HepG2 (cell line): Measurements from ENCODE around the gene NUP214.

Experiments
- GABPB1 ChIP-seq: IDR thresholded peaks from 2 replicates; pipeline ENCODE4 v1.6.1; 2016; ENCODE audit warnings: mild to moderate bottlenecking, missing genetic modification reagents, moderate library complexity, missing compliant biosample characterization
- KDM1A ChIP-seq: IDR thresholded peaks from 2 replicates; pipeline ENCODE4 v1.6.1; 2016; ENCODE audit warnings: missing compliant biosample characterization
- MAX ChIP-seq: IDR thresholded peaks from 2 replicates; pipeline ENCODE4 v1.6.1; 2012; ENCODE audit warnings: inconsistent platforms
- MBNL3 ChIP-seq: fragments of 250-450 bp; sonication (Bioruptor Pico); conservative IDR thresholded peaks from 2 replicates; pipeline ENCODE4 v1.8.0; 2022; ENCODE audit warnings: mild to moderate bottlenecking, inconsistent platforms
- NR2F6 ChIP-seq, 2 experiments: IDR thresholded peaks; 2 replicates each; pipeline ENCODE4 v1.6.1; 2016; ENCODE audit warnings: antibody characterized with exemption in 1 of 2, mild to moderate bottlenecking in 1 of 2
- NRL ChIP-seq: sonication (generic); formaldehyde crosslinking; IDR thresholded peaks from 2 replicates; pipeline ENCODE4 v1.5.0; 2020; ENCODE audit warnings: missing genetic modification reagents, mild to moderate bottlenecking, moderate library complexity, borderline replicate concordance
- PRDM4 ChIP-seq: sonication (generic); formaldehyde crosslinking; IDR thresholded peaks from 2 replicates; pipeline ENCODE4 v1.9.0; 2021; ENCODE audit warnings: missing genetic modification reagents, borderline replicate concordance
- SCMH1 ChIP-seq: sonication (generic); formaldehyde crosslinking; IDR thresholded peaks from 2 replicates; pipeline ENCODE4 v1.9.0; 2021; ENCODE audit warnings: missing genetic modification reagents, mild to moderate bottlenecking, borderline replicate concordance
- SOX6 ChIP-seq, 2 experiments: fragments of 450-650 bp in 1 of 2; sonication (generic) in 1 of 2; formaldehyde crosslinking in 1 of 2; IDR thresholded peaks; 2 replicates each; pipeline versions ENCODE4 v1.4.0 to v1.6.1; 2017 to 2020; ENCODE audit warnings: antibody characterized with exemption in 1 of 2, mild to moderate bottlenecking in 1 of 2, missing genetic modification reagents in 1 of 2
- ZFP36 ChIP-seq: fragments of 150-350 bp; IDR thresholded peaks from 2 replicates; pipeline ENCODE4 v1.6.1; 2018; ENCODE audit warnings: borderline replicate concordance, low read length, low read depth; ENCODE audit not compliant: partially characterized antibody
- ZNF687 ChIP-seq: sonication (generic); formaldehyde crosslinking; IDR thresholded peaks from 2 replicates; pipeline ENCODE4 v1.5.1; 2020; ENCODE audit warnings: mild to moderate bottlenecking, missing genetic modification reagents, moderate library complexity
- TF ChIP-seq, protein P1 (sequence below): sonication (generic); formaldehyde crosslinking; IDR thresholded peaks from 2 replicates; pipeline ENCODE4 v1.5.0; 2020; ENCODE audit warnings: mild to moderate bottlenecking, missing genetic modification reagents, moderate library complexity

DNA sequence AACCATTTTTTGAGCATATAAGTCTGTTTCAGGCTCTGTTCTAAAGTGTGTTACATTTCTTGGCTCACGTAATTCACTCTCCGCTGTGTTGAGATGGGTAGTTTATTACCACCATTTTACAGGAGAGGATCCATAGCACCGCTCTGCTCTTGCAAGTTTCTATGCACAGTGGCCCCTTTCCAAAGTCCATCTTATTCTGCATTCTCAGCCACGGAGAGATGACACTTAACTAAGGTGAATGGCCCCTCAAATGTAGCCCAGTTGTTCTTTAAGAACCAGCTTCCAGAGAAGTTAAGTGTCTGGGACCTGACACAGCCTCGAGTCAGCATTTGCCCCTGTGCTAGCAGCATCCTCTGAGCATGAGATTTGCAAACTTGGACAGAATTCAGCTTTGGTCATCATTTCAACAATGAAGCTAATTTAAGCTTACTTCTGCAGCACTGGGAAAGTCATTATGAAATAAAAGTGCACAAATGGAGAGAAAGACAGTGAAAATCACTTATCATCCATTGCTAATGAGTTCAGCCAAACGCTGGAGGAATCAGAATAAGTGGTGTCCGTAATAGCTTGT lies 89.0 kb downstream of the NUP214 start:
- TF ChIP-seq ZFP36 (no peak), MBNL3 (CRISPR knock-in tag) (no peak), SCMH1 (no peak), SOX6 (IDR thresholded peaks at IDR 0.05) (no peak), SOX6 (CRISPR knock-in tag; IDR thresholded peaks at IDR 0.05) (no peak), NR2F6 (IDR thresholded peaks at IDR 0.05) (no peak), NR2F6 (CRISPR knock-in tag; IDR thresholded peaks at IDR 0.05) (no peak), GABPB1 (CRISPR knock-in tag) (no peak), PRDM4 (CRISPR knock-in tag) (no peak), KDM1A (CRISPR knock-in tag) (no peak), NRL (CRISPR knock-in tag) (no peak), ZNF687 (CRISPR knock-in tag) (no peak), MAX (no peak)
- TF ChIP-seq, protein P1, sequence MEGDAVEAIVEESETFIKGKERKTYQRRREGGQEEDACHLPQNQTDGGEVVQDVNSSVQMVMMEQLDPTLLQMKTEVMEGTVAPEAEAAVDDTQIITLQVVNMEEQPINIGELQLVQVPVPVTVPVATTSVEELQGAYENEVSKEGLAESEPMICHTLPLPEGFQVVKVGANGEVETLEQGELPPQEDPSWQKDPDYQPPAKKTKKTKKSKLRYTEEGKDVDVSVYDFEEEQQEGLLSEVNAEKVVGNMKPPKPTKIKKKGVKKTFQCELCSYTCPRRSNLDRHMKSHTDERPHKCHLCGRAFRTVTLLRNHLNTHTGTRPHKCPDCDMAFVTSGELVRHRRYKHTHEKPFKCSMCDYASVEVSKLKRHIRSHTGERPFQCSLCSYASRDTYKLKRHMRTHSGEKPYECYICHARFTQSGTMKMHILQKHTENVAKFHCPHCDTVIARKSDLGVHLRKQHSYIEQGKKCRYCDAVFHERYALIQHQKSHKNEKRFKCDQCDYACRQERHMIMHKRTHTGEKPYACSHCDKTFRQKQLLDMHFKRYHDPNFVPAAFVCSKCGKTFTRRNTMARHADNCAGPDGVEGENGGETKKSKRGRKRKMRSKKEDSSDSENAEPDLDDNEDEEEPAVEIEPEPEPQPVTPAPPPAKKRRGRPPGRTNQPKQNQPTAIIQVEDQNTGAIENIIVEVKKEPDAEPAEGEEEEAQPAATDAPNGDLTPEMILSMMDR, result no peak
